IPS DF 6.9 (cell line): ENCODE results near the gene WRAP73.

Experiments used
- DNase-seq: peaks from one replicate; pipeline ENCODE4 v3.0.0-alpha.2; 2013; ENCODE audit warnings: low read depth, low spot score
- H3K27ac ChIP-seq: one replicate; pipeline ENCODE4 v1.5.1; 2013; ENCODE audit warnings: low read length, control low read depth
- H3K27me3 ChIP-seq: 2 replicates; pipeline ENCODE4 v1.6.1; 2013; ENCODE audit warnings: mild to moderate bottlenecking, low read length; ENCODE audit not compliant: control insufficient read depth, insufficient read depth
- H3K36me3 ChIP-seq: 2 replicates; pipeline ENCODE4 v1.6.1; 2013; ENCODE audit warnings: low read length; ENCODE audit not compliant: control insufficient read depth, insufficient read depth
- H3K4me1 ChIP-seq: 2 replicates; pipeline ENCODE4 v1.6.1; 2013; ENCODE audit warnings: low read length; ENCODE audit not compliant: control insufficient read depth, insufficient read depth
- H3K4me3 ChIP-seq: 2 replicates; pipeline ENCODE4 v1.5.1; 2013; ENCODE audit warnings: mild to moderate bottlenecking, low read length
- H3K9me3 ChIP-seq: 2 replicates; pipeline ENCODE4 v1.6.1; 2013; ENCODE audit warnings: low read length, inconsistent platforms; ENCODE audit not compliant: control insufficient read depth, insufficient read depth
- WGBS: extraction: QIAGEN DNeasy Blood & Tissue Kit; methylation state at CpG from one replicate; pipeline ENCODE4 v1.1.7; 2013; ENCODE audit warnings: mixed read lengths, missing lambda C conversion rate; ENCODE audit not compliant: insufficient read length, insufficient coverage; 5-methylcytosine and 5-hydroxymethylcytosine counted together

Gene WRAP73

GRCh38 chr1:3674100-3675094 lies 24.5 kb upstream of the WRAP73 start:
- H3K4me3 ChIP-seq = no peak overlapping the region
- no peak for DNase-seq
- H3K27ac ChIP-seq = no peak overlapping the region
- H3K9me3 ChIP-seq = no peaks in the 10 kb centered on the region
- WGBS = no CpG with 5 or more reads among the region's 30 CpGs
- no peaks in the 10 kb centered on the region for H3K36me3 ChIP-seq
- H3K27me3 ChIP-seq = no peaks in the 10 kb centered on the region
- peaks cover 11% of the 10 kb centered on the region for H3K4me1 ChIP-seq

DNA sequence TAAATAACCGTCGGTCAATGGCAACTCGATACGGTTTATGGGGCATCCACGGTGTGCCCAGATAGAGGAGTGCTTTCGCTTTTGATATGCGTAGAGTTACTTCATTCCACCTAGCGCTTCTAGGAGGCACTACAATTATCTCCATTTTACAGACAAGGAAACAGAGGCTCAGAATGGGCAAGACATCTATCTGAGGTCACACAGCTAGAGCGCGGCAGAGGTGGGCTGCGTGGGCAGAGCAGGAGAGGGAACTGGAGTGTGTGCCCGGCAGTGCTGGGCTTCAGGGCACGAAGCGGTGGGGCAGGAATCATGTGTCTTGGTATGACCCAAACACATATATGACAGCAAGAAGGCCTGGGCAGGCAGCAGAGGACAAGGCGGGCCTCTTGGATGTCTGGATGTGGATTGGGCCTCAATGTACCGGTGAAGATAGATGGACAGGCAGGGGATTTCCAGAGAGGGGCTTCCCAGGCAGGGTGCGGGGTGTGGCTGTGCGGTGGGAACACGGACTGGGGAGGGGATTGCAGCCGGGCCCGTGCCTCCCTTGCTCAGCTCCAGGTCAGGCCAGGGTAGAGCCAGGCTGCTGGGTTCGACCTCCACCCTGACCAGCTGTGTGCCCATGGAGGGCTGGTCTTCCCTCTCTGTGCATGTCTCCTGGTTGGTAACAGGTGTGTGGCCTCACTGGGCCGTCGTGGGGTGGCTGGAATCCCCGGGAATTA lies 23.6 kb upstream of the WRAP73 start:
- Histone ChIP-seq H3K4me1 (peaks cover 11% of the 10 kb centered on the region), H3K27me3 (no peaks in the 10 kb centered on the region), H3K4me3 (no peak overlapping the region), H3K36me3 (no peaks in the 10 kb centered on the region), H3K9me3 (no peaks in the 10 kb centered on the region), H3K27ac (no peak overlapping the region)
- DNase-seq = no peak
- no CpG with 5 or more reads among the region's 25 CpGs for WGBS

GRCh38 chr1:3672971-3673361 lies 23.1 kb upstream of the WRAP73 start:
- no CpG with 5 or more reads among the region's 17 CpGs for WGBS
- H3K4me1 ChIP-seq = peaks cover 11% of the 10 kb centered on the region
- no peaks in the 10 kb centered on the region for H3K9me3 ChIP-seq
- H3K4me3 ChIP-seq = no peak overlapping the region
- no peaks in the 10 kb centered on the region for H3K27me3 ChIP-seq
- DNase-seq = no peak
- H3K27ac ChIP-seq = no peak overlapping the region
- H3K36me3 ChIP-seq = no peaks in the 10 kb centered on the region

- no peaks in the 10 kb centered on the region for H3K27me3 ChIP-seq
- H3K4me3 ChIP-seq = no peak overlapping the region
- no peak overlapping the region for H3K27ac ChIP-seq
- H3K9me3 ChIP-seq = no peaks in the 10 kb centered on the region
- no peak for DNase-seq
- no CpG with 5 or more reads among the region's 21 CpGs for WGBS
- peaks cover 11% of the 10 kb centered on the region for H3K4me1 ChIP-seq
- H3K36me3 ChIP-seq = no peaks in the 10 kb centered on the region
These were observed 22.5 kb upstream of the WRAP73 start for GRCh38 chr1:3672231-3672970.

DNA sequence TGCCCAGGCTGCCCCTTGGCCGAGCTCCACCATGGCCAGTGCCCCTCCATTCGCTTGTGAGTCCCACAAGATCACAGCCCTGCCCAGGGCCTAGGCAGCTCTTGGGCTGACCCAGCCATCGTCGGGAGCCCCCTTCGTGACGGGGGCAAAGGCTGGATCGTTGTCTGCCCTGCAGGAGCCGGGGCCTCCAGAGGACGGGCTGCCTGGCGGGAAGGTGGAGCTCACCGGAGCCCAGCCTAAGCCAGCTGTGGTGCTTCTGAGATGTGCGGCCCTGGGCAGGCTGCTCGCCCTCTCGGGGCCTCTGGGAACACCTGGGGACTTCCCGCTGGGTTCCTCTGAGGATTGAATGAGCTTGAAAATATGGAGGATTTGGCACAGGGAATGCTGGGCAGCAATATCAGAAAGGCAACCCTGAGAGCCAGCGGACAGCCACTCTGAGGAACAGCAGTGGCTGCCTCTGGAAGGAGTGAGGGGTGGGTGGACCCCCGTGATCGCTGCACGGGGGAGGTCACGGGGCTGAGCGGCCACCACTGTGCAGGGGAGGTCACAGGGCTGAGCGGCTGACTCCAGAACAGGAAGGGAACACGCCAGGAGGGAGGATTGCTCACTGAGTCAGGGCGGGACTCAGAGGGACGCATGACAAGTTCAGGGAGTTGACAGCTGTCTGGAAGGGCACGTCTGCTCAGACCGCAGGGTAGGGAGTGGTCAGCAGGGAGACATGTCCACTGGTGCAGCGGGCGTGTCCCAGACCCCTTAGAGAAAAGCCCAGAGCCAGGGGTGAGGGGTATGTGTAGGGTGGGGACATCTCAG lies 21.7 kb upstream of the WRAP73 start:
- no peaks in the 10 kb centered on the region for H3K36me3 ChIP-seq
- H3K4me3 ChIP-seq = no peak overlapping the region
- DNase-seq = no peak
- H3K27me3 ChIP-seq = no peaks in the 10 kb centered on the region
- H3K27ac ChIP-seq = no peak overlapping the region
- H3K4me1 ChIP-seq = peaks cover 11% of the 10 kb centered on the region
- WGBS = no CpG with 5 or more reads among the region's 29 CpGs
- H3K9me3 ChIP-seq = no peaks in the 10 kb centered on the region

DNA sequence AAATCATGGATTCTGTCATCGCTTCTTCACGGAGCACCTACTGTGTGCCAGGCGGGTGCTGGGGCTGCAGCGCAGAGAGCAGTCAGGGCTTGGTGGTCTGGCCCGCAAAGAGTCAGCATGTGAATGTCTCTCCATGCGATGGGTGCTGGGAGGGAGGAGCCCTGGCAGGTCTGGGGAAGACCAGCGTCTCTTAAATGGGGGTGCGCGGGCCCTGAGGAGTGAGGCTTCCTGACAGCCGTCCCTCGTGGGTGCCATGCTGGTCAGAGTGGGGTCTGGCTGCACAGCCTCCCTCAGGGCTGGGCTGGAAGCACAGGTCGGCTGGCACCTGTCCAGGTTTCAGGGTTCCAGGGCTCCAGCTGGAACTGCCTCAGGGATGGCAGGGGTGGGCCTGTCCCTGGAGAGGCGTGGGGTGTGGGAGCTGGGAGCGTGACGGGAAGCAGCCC lies 20.9 kb upstream of the WRAP73 start:
- Histone ChIP-seq H3K27ac (no peak overlapping the region), H3K36me3 (no peaks in the 10 kb centered on the region), H3K27me3 (no peaks in the 10 kb centered on the region), H3K4me1 (peaks cover 11% of the 10 kb centered on the region), H3K4me3 (no peak overlapping the region), H3K9me3 (no peaks in the 10 kb centered on the region)
- WGBS = no CpG with 5 or more reads among the region's 15 CpGs
- no peak for DNase-seq

DNA sequence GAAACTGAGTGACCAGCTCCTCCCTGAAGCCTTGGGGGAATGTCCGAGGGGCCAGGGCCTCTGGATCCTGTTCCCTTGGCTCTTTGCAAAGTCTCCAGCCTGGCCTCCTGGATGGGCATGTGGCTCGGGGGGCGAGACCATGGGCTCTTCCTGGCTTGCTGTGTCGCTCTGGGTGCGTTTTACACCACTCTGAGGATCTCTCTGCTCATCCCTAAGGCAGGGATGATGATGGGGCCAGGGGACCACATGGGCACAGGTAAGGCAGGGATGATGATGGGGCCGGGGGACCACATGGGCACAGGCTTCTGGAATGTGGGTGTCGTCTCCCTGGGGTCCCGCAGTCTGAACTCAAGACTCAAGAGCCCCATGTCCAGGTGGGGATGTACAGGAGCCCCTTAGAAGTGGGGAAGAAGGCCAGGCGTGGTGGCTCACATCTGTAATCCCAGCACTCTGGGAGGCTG lies 20.1 kb upstream of the WRAP73 start:
- no peak for DNase-seq
- Histone ChIP-seq H3K27ac (no peak overlapping the region), H3K4me1 (peaks cover 8% of the 10 kb centered on the region), H3K27me3 (no peaks in the 10 kb centered on the region), H3K4me3 (no peak overlapping the region), H3K36me3 (no peaks in the 10 kb centered on the region), H3K9me3 (no peaks in the 10 kb centered on the region)
- no CpG with 5 or more reads among the region's 9 CpGs for WGBS

- WGBS = no CpG with 5 or more reads among the region's 14 CpGs
- no peaks in the 10 kb centered on the region for H3K27me3 ChIP-seq
- H3K4me1 ChIP-seq = peaks cover 7% of the 10 kb centered on the region
- no peak overlapping the region for H3K27ac ChIP-seq
- H3K9me3 ChIP-seq = no peaks in the 10 kb centered on the region
- DNase-seq = no peak
- H3K4me3 ChIP-seq = no peak overlapping the region
- H3K36me3 ChIP-seq = no peaks in the 10 kb centered on the region
These were observed 19.5 kb upstream of the WRAP73 start for GRCh38 chr1:3669421-3669821.

DNA sequence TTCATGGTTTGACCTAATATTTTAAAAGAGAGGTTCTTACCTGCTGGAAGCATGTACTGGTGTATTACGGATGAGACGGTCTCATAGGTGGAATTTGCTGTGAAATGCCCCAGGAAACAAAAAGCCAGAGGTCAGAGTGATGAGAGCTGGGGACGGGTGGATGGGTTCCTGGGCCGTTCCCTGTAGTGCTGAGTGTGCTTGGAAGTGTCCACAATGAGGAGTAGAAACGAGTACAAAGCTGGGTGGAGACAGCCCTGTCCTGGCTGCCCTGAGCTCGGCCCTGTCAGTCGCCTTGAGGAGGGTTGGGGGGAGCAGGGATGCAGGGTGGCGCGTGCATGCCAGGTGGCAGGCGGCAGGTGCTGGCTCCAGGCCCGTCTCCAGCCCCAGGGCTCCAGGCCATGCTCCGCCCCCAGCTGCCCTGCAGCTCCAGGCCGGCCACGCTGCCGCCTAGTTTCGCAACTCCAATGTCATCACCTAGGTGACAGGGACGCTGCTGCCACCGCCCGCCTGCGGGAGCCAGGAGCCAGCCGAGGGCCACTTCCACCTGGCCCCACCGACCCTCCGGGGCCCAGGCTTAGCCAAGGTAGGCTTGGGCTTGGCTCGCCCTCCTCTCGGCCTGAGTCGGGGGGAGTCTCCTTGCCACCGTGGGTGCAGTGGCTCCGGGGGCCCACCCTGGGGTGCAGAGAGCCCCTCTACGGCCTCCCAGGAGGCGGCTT lies 18.8 kb upstream of the WRAP73 start:
- Histone ChIP-seq H3K27ac (no peak overlapping the region), H3K4me3 (no peak overlapping the region), H3K27me3 (no peaks in the 10 kb centered on the region), H3K9me3 (no peaks in the 10 kb centered on the region), H3K4me1 (peaks cover 4% of the 10 kb centered on the region), H3K36me3 (no peaks in the 10 kb centered on the region)
- WGBS = no CpG with 5 or more reads among the region's 30 CpGs
- no peak for DNase-seq
